GM10847 (cell line): ENCODE data around the gene PRDX4.

Experiments
- POLR2A ChIP-seq: IDR thresholded peaks from 2 replicates; pipeline ENCODE4 v1.6.1; 2011; ENCODE audit not compliant: insufficient read length; ENCODE audit errors: extremely low read depth

Gene PRDX4

DNA sequence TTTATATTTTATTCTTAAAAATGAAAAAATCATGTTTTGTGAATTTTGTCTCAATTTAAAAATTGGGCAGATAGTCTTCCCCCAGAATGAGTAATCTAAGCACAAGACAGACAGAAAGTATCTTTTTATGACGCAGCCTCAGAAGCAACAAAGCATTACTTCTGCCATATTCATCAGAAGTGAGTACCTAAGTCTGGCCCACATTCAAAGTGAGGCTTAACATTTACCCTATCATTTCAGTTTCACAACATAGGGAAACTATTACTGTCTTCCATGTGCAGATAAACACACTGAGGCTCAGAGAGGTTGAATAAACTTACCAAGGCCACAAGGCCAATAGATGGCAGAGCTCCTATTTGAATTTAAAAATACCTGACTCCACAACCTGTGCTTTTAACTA, 4.4 kb upstream of the PRDX4 start:
- no peak for TF ChIP-seq POLR2A

DNA sequence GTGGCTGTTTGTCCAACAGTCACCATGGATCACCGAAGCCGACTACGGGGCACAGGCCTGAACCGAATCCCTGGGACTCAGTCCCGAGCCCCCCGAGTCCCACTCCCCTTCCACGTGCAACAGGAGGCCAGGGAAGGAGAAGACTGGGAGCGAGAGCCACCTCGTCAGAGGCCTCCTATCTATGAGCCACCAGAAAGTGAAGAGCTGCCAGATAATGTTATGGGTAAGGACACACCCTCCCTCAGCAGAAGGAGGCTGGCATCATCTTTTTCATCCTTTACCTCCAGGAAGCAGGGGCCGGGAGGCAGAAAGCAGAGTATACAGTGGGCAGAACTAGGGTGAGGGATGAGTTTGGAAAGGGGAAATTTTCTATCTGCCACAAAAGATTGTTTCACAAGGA, 2.8 kb upstream of the PRDX4 start:
- TF ChIP-seq POLR2A: no peak

DNA sequence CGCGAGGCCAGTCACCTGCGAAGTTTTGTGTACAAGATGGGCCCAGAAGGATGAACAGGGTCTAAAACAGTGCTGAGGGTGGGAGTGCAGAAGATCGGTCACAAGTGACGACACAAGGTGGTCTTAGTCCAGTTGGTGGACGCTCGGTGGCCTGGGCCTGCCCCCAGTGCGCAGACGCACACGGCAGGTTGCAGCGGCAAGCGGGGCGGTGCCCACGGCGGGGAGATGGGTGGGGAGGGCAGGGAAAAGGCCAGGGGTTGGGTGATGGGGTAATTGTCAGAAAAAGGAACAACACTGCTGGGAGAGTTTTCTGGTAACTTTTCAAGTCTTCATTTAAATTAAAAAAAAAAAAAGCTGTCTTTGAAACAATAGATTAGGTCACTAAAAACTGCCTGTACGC, 1.0 kb upstream of the PRDX4 start:
- TF ChIP-seq POLR2A: no peak

DNA sequence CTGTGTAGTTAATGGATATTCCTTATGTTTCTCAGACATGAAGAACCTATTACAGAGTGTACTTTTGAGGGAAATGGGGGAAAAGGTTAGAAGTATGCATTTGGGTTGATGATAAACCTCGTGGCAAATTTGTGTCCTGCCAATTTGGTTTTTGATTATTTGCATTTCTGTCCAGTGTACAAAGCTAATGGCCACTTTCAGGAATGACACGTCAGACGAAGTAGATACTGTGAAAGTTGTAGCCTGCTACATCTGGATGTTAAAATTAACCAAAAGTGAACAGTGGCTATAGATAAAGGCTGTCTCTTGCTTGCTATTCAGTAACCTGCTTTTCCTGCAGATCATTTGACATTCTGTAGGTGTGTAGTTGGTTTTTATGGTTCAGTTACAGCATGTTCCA, 1.0 kb downstream of the PRDX4 start:
- TF ChIP-seq POLR2A: no peak

DNA sequence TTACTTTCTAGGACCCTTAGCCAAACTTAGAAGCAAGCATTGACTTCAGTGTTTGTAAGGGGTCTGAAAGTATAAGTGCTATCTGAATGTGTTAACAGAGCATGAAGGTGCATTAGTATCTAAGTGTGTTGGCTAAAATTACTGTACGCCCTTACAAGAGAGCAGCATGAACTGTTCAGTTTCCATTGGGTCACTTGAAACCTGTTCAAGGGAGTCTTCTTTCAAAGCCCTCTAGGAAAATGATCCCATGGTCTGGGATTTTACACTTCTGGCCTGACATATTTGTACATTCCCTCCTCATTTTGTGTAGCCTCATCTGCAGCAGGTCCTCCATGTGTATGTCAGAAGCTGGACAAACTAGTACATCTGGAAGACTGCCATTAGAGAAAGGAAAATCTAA, 3.2 kb downstream of the PRDX4 start:
- TF ChIP-seq POLR2A: no peak

DNA sequence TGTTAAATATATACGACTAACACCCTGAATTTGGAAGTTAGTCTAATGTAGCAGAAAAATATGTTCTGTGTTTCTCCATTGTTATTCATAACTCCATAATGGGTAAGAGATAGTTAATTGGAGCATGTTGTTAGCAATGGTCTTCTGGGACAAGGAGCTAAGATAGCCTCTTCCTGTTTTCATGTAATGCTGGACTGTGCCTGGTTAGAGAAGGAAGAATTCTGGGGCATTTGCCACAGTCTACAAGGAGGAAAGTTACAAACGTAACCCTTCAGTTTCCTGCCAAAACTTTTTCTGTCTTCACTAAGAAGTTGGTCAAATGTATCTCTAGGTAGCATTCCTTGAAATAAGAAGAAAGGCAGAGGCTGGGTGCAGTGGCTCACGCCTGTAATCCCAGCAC, 5.8 kb downstream of the PRDX4 start:
- no peak for TF ChIP-seq POLR2A

DNA sequence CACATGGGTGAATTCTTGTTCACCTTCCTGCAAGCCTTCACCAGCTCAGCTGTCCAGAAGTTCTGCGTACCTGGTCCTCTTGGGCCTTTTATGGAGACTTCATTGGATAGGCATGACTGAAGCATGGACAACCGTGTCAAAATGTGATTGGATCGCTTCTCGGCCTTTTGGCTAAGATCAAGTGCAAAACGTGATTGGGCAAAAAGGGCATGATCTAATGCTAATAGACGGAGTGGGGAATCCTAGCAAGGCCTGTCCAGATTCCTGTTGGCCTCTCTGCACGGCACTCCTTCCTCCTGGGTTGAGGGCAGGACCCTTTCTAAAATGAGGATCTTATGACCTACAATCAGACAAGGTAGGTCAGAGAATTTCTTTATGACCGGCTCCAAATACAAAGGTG, 24.9 kb downstream of the PRDX4 start:
- TF ChIP-seq POLR2A: no peak

DNA sequence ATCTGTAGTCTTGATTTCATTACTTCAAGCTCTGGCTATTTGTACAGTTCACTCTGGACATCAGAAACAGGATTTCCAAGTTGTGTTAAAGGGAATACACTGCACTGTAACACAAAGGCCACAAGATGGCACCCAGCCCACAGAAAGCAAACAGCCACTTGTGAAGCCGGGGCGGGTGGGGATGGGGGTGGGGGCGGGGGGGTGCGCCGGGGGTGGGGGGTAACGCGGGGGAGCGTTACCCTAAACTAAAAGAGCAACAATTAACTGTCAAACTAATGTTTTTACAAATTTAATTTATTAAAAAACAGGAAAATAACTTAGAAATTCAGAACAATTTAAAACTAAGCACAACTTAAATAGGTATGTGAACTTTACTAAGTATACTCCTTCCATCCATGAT, 27.3 kb downstream of the PRDX4 start:
- TF ChIP-seq POLR2A: no peak

DNA sequence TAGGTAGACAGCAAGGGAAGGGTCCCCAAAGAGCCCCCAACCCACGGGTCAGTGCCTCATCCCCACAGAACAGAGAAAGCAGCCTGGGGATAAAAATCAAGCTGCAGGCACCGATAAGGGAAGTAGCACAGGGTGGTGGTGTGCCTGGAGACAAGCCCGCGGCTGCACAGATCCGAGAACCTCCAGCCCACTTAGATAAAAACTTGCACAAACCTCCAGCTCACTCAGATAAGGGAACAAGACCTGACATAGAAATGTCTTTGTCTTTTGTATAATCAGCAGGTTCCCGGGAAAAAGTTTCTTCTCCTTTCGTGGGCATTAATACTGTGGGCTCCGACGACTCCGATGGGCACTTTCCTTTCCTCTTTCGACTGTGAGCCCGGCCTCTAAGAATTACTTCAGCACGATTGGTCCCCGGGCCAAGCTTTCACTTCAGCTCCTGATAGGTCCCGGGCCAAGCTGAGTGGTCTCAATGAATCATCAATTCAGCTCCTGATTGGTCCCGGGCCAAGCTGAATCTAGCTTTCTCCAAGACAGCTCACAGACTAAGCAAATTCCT, 32.4 kb downstream of the PRDX4 start:
- TF ChIP-seq POLR2A: no peak

DNA sequence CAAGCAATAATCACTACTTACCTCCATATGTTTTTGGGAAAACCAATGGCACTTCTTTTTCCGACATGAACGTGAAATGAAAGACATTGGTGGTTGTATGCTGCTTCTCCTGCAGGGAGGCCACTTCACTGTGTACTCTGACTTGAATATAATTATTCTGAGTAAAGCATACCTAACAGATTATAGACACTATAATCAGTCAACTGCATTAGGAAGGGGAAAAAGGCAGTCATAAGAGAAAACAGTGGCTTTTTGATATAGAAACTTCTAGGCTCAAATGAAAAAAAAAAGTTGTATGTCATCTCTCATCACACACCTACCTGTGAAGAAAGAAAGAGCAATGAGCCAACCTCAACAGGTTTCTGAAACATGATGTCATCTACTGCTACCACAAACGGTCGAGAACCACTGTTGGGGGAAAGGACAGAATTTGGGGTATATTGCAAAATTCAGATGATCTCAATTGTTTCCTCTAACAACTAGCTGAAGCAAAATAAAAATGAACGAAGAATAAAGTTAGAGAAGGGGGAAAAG, 37.4 kb downstream of the PRDX4 start:
- TF ChIP-seq POLR2A: no peak

DNA sequence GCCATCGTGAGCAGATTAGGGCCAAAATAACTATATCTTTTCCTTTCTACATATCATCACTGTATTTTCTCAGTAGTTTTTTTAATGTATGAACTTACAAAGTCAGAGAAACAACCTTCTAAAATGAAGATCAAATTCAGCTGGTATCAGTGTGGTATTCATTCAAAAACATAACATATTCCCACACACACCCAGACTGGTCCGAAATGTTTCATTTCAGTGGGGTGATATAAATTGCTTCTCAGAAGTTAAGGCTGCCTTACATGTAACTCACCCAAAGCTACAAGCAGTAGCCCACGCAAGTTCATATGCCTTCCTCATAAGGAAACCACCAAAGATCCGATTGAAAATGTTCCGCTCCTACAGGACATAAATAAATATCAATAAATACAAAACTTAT, 37.9 kb downstream of the PRDX4 start:
- TF ChIP-seq POLR2A: no peak

DNA sequence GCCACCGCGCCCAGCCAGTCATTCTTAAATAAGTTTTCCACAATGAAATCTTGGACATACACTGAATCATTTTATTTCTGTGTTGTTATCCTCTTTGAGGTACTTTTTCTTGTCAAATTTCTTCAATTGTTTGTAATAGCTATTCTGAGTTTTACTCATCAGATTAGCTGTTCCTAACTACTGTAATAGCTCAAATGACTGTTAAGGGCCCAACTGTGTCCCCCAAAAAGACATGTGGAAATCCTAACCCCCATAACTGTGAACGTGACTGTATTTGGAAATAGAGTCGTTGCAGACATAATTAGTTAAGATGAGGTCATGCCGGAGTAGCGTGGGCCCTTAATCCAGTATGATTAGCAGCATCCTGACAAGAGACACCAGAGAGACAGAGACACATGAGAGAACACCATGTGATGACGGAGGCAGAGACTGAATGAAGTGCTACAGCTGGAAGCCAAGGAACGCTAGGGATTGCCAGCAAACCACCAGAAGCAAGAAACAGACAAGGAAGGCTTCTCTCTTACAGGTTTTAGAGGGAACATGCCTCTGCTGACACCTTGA, 52.9 kb downstream of the PRDX4 start:
- TF ChIP-seq POLR2A: no peak

DNA sequence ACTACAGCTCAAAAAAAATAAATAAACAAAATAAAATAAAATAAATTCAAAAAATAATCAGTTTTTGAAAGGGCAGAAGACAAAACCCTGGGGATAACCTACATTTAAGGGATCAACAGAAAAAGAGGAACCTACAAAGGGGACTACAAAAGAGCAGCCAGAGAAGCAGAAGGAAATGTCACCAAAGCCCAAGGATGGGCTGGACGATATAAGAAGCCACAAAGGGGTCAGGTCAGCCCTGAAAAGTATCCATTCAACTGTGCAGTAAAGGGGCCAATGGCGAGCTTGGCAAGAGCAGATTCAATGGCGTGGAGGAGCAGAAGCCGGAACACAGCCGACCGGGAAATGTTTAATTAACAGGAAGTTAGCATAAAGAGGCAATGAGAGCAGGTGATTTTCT, 58.9 kb downstream of the PRDX4 start:
- no peak for TF ChIP-seq POLR2A

DNA sequence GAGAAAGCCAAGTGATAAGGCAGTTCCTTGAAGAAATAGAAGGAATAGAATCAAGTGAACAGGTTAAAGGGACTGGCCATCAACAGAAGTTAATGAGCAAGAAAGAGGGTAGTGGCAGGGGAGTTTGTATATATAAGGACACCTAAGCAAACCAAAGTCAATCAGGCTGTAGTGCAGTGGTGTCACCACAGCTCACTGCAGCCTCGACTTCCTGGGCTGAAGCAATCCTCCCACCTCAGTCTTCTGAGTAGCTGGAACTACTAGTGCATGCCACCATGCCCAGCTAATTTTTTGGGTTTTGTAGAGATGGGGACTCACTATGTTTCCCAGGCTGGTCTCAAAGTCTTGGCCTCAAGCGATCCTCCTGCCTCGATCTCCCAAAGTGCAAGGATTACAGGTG, 59.9 kb downstream of the PRDX4 start:
- no peak for TF ChIP-seq POLR2A

DNA sequence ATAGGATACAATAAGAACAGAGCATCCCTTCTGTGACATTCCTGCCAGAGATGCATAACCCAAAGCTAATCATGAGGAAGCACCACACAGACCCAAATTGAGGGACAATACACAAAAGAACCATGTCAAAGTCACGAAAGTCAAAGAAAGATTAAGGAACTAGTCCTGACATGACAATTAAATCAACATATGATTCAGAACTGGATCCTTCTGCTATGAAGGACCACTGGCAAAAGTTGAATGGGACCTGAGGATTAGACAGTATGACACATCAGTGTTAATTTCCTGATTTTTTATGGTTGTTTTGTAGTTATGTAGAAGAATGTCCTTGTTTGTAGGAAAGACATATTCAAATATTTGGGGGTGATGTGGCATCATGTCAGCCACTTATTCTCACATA, 61.9 kb downstream of the PRDX4 start:
- no peak for TF ChIP-seq POLR2A

DNA sequence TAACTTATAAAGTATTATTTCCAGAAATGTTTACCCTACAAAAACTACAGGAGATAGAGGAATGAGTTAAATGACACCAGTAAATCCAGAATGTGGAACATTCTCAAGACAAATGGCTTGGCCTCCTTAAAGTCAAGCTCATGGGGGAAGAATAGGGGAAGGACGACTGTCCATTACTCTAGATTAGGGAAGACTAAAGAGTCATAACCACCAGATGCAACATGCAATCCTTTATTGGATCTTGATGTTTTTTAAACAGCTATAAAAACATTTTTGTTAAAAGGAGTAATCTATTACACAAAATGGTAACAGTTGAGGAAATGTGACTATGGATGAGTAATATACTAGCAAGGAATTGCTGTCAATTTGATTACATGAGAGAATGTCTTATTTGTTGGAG, 64.7 kb downstream of the PRDX4 start:
- no peak for TF ChIP-seq POLR2A

DNA sequence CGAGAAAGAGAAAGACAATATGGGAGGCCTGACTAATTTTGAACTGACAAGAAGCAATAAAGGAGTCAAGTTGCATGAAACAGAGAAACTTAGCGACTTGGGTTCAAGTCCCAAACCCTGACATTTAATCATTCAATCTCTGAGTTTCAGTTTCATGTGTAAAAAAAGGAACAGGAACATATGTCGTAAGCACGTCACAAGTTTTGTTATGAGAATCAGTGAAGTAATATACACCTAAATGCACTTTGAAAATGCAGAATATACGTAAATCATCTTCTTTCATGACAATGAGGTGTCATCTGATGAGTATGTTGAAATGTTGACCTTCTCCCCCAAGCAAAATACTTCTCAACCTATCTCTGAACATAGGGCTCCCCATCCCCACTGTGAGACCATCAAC, 65.4 kb downstream of the PRDX4 start:
- no peak for TF ChIP-seq POLR2A
